ENCODE measurements around the gene TNFRSF4.
A peak's percentile ranks its signal among the peaks of the same experiment; 100 is the strongest.
"Not testable (repeated sequence)": the region's sequence is repeated elsewhere in the genome, so short reads cannot be mapped to it uniquely, and the experiment has no call there.

The TNFRSF4 gene

GRCh38 chr1:1195726-1196125 lies 18.2 kb downstream of the TNFRSF4 start:
- not testable (repeated sequence) for H3K4me3 Mint-ChIP-seq, H3K4me1 Mint-ChIP-seq, H3K36me3 Mint-ChIP-seq, H3K9me3 Mint-ChIP-seq, H3K27ac Mint-ChIP-seq, H3K27me3 Mint-ChIP-seq

GRCh38 chr1:1194723-1195122 lies 19.2 kb downstream of the TNFRSF4 start:
- no peaks in the 10 kb centered on the region for H3K9me3 Mint-ChIP-seq
- no peak overlapping the region for H3K4me3 Mint-ChIP-seq
- no peaks in the 10 kb centered on the region for H3K27me3 Mint-ChIP-seq
- H3K27ac Mint-ChIP-seq, result no peak overlapping the region
- H3K36me3 Mint-ChIP-seq, result peaks cover 2% of the 10 kb centered on the region
- H3K4me1 Mint-ChIP-seq, result no peaks in the 10 kb centered on the region

GRCh38 chr1:1191734-1192133 lies 22.2 kb downstream of the TNFRSF4 start:
- Mint-ChIP-seq H3K9me3 (no peaks in the 10 kb centered on the region), H3K27ac (peak overlapping the region; percentile 71), H3K4me1 (no peaks in the 10 kb centered on the region), H3K27me3 (no peaks in the 10 kb centered on the region), H3K36me3 (peaks cover 2% of the 10 kb centered on the region), H3K4me3 (no peak overlapping the region)

- H3K36me3 Mint-ChIP-seq, result no peaks in the 10 kb centered on the region
- no peak overlapping the region for H3K27ac Mint-ChIP-seq
- H3K9me3 Mint-ChIP-seq, result no peaks in the 10 kb centered on the region
- no peaks in the 10 kb centered on the region for H3K4me1 Mint-ChIP-seq
- H3K4me3 Mint-ChIP-seq, result no peak overlapping the region
- H3K27me3 Mint-ChIP-seq, result no peaks in the 10 kb centered on the region
Observed at GRCh38 chr1:1189111-1189510, 24.8 kb downstream of the TNFRSF4 start.

- Mint-ChIP-seq H3K36me3 (no peaks in the 10 kb centered on the region), H3K27ac (no peak overlapping the region), H3K9me3 (no peaks in the 10 kb centered on the region), H3K27me3 (peaks cover 1% of the 10 kb centered on the region), H3K4me1 (peaks cover 4% of the 10 kb centered on the region), H3K4me3 (no peak overlapping the region)
Observed at GRCh38 chr1:1187938-1188337, 26.0 kb downstream of the TNFRSF4 start.

- no peak overlapping the region for H3K27ac Mint-ChIP-seq
- H3K4me1 Mint-ChIP-seq, result peaks cover 4% of the 10 kb centered on the region
- H3K27me3 Mint-ChIP-seq, result peaks cover 1% of the 10 kb centered on the region
- no peak overlapping the region for H3K4me3 Mint-ChIP-seq
- H3K9me3 Mint-ChIP-seq, result no peaks in the 10 kb centered on the region
- H3K36me3 Mint-ChIP-seq, result no peaks in the 10 kb centered on the region
Observed at GRCh38 chr1:1185101-1185765, 28.7 kb downstream of the TNFRSF4 start.

GRCh38 chr1:1183833-1184775 lies 29.8 kb downstream of the TNFRSF4 start:
- no peak overlapping the region for H3K4me3 Mint-ChIP-seq
- H3K36me3 Mint-ChIP-seq, result no peaks in the 10 kb centered on the region
- H3K27me3 Mint-ChIP-seq, result peaks cover 1% of the 10 kb centered on the region
- H3K4me1 Mint-ChIP-seq, result peaks cover 4% of the 10 kb centered on the region
- no peak overlapping the region for H3K27ac Mint-ChIP-seq
- H3K9me3 Mint-ChIP-seq, result no peaks in the 10 kb centered on the region

GRCh38 chr1:1183221-1183747 lies 30.7 kb downstream of the TNFRSF4 start:
- H3K4me1 Mint-ChIP-seq, result peaks cover 4% of the 10 kb centered on the region
- H3K27ac Mint-ChIP-seq, result no peak overlapping the region
- no peaks in the 10 kb centered on the region for H3K9me3 Mint-ChIP-seq
- peaks cover 1% of the 10 kb centered on the region for H3K27me3 Mint-ChIP-seq
- H3K4me3 Mint-ChIP-seq, result no peak overlapping the region
- H3K36me3 Mint-ChIP-seq, result no peaks in the 10 kb centered on the region

GRCh38 chr1:1182491-1183220 lies 31.3 kb downstream of the TNFRSF4 start:
- Mint-ChIP-seq H3K27me3 (peaks cover 1% of the 10 kb centered on the region), H3K4me3 (no peak overlapping the region), H3K9me3 (no peaks in the 10 kb centered on the region), H3K36me3 (no peaks in the 10 kb centered on the region), H3K27ac (no peak overlapping the region), H3K4me1 (peaks cover 4% of the 10 kb centered on the region)

GRCh38 chr1:1181938-1182410 lies 32.0 kb downstream of the TNFRSF4 start:
- H3K4me3 Mint-ChIP-seq, result no peak overlapping the region
- peak overlapping the region; percentile 41 for H3K27ac Mint-ChIP-seq
- no peaks in the 10 kb centered on the region for H3K36me3 Mint-ChIP-seq
- no peaks in the 10 kb centered on the region for H3K9me3 Mint-ChIP-seq
- H3K4me1 Mint-ChIP-seq, result peaks cover 4% of the 10 kb centered on the region
- peaks cover 1% of the 10 kb centered on the region for H3K27me3 Mint-ChIP-seq

GRCh38 chr1:1181129-1181937 lies 32.6 kb downstream of the TNFRSF4 start:
- H3K9me3 Mint-ChIP-seq, result no peaks in the 10 kb centered on the region
- peaks cover 4% of the 10 kb centered on the region for H3K4me1 Mint-ChIP-seq
- no peak overlapping the region for H3K27ac Mint-ChIP-seq
- H3K36me3 Mint-ChIP-seq, result no peaks in the 10 kb centered on the region
- peaks cover 1% of the 10 kb centered on the region for H3K27me3 Mint-ChIP-seq
- no peak overlapping the region for H3K4me3 Mint-ChIP-seq

- peaks cover 4% of the 10 kb centered on the region for H3K4me1 Mint-ChIP-seq
- peaks cover 1% of the 10 kb centered on the region for H3K27me3 Mint-ChIP-seq
- H3K27ac Mint-ChIP-seq, result no peak overlapping the region
- no peaks in the 10 kb centered on the region for H3K36me3 Mint-ChIP-seq
- H3K4me3 Mint-ChIP-seq, result no peak overlapping the region
- no peaks in the 10 kb centered on the region for H3K9me3 Mint-ChIP-seq
Observed at GRCh38 chr1:1179983-1180861, 33.7 kb downstream of the TNFRSF4 start.

GRCh38 chr1:1179346-1179982 lies 34.5 kb downstream of the TNFRSF4 start:
- H3K4me3 Mint-ChIP-seq, result no peak overlapping the region
- no peaks in the 10 kb centered on the region for H3K36me3 Mint-ChIP-seq
- peaks cover 1% of the 10 kb centered on the region for H3K27me3 Mint-ChIP-seq
- H3K4me1 Mint-ChIP-seq, result peaks cover 4% of the 10 kb centered on the region
- H3K27ac Mint-ChIP-seq, result no peak overlapping the region
- no peaks in the 10 kb centered on the region for H3K9me3 Mint-ChIP-seq
